HG03196 (cell line): Measurements from ENCODE around the gene CELF2.

Experiments
- ATAC-seq: cut with Tn5 transposase; IDR thresholded peaks from one replicate; pipeline ENCODE4 v1.9.1; 2021; ENCODE audit not compliant: unreplicated experiment

CELF2 gene

GRCh38 chr10:11003679-11004078 lies 14.0 kb upstream of the CELF2 start:
- no peak for ATAC-seq

- ATAC-seq, result no peak
Observed at GRCh38 chr10:11004144-11005077, 13.3 kb upstream of the CELF2 start.

GRCh38 chr10:11005725-11006427 lies 11.8 kb upstream of the CELF2 start:
- no peak for ATAC-seq

- no peak for ATAC-seq
Observed at GRCh38 chr10:11006428-11006825, 11.2 kb upstream of the CELF2 start.

- ATAC-seq, result no peak
Observed at GRCh38 chr10:11007476-11008020, 10.1 kb upstream of the CELF2 start.

GRCh38 chr10:11009471-11010308 lies 8.0 kb upstream of the CELF2 start:
- ATAC-seq, result no peak

GRCh38 chr10:11010582-11010981 lies 7.1 kb upstream of the CELF2 start:
- ATAC-seq, result no peak

- no peak for ATAC-seq
Observed at GRCh38 chr10:11011436-11011835, 6.2 kb upstream of the CELF2 start.

- ATAC-seq, result no peak
Observed at GRCh38 chr10:11011984-11012383, 5.7 kb upstream of the CELF2 start.

GRCh38 chr10:11012421-11013295 lies 5.0 kb upstream of the CELF2 start:
- ATAC-seq, result no peak

GRCh38 chr10:11013836-11014235 lies 3.8 kb upstream of the CELF2 start:
- no peak for ATAC-seq

GRCh38 chr10:11014671-11015445 lies 2.8 kb upstream of the CELF2 start:
- ATAC-seq, result no peak

- ATAC-seq, result no peak
Observed at GRCh38 chr10:11015446-11015934, 2.2 kb upstream of the CELF2 start.

GRCh38 chr10:11017000-11017569 lies 587 bp upstream of the CELF2 start:
- ATAC-seq, result no peak

- no peak for ATAC-seq
Observed at GRCh38 chr10:11018432-11018841, 765 bp downstream of the CELF2 start.

- ATAC-seq, result no peak
Observed at GRCh38 chr10:11018855-11019631, 1.4 kb downstream of the CELF2 start.

- ATAC-seq, result no peak
Observed at GRCh38 chr10:11019724-11020547, 2.3 kb downstream of the CELF2 start.
